Activated naive CD4-positive, alpha-beta T cell treated with anti-CD3 and anti-CD28 coated beads, Interleukin-2, amount 50 U/mL, for 24 hours (primary cell): ENCODE data around the gene NTSR1.

Experiments used
- H3K27ac Mint-ChIP-seq: one replicate; pipeline ENCODE4 v1.8.0; 2021; ENCODE audit warnings: mild to moderate bottlenecking, mixed read lengths
- H3K27me3 Mint-ChIP-seq: one replicate; pipeline ENCODE4 v1.8.0; 2021; ENCODE audit warnings: mixed read lengths
- H3K36me3 Mint-ChIP-seq: one replicate; pipeline ENCODE4 v1.8.0; 2021; ENCODE audit warnings: mixed read lengths
- H3K4me1 Mint-ChIP-seq: one replicate; pipeline ENCODE4 v1.8.0; 2021; ENCODE audit warnings: mixed read lengths
- H3K4me3 Mint-ChIP-seq: one replicate; pipeline ENCODE4 v1.8.0; 2021; ENCODE audit warnings: mild to moderate bottlenecking, mixed read lengths
- H3K9me3 Mint-ChIP-seq: one replicate; pipeline ENCODE4 v1.8.0; 2021; ENCODE audit warnings: mixed read lengths

NTSR1 gene

GRCh38 chr20:62741701-62742491 is 33.3 kb downstream of the NTSR1 start:
- no peaks in the 10 kb centered on the region for H3K36me3 Mint-ChIP-seq
- H3K27ac Mint-ChIP-seq: no peak overlapping the region
- H3K27me3 Mint-ChIP-seq: no peaks in the 10 kb centered on the region
- no peaks in the 10 kb centered on the region for H3K9me3 Mint-ChIP-seq
- H3K4me1 Mint-ChIP-seq: peaks cover 48% of the 10 kb centered on the region
- H3K4me3 Mint-ChIP-seq: no peak overlapping the region

GRCh38 chr20:62742550-62742949 is 33.9 kb downstream of the NTSR1 start:
- no peaks in the 10 kb centered on the region for H3K27me3 Mint-ChIP-seq
- H3K36me3 Mint-ChIP-seq: no peaks in the 10 kb centered on the region
- no peak overlapping the region for H3K4me3 Mint-ChIP-seq
- no peaks in the 10 kb centered on the region for H3K9me3 Mint-ChIP-seq
- H3K27ac Mint-ChIP-seq: no peak overlapping the region
- peaks cover 48% of the 10 kb centered on the region for H3K4me1 Mint-ChIP-seq

GRCh38 chr20:62742979-62743776 is 34.5 kb downstream of the NTSR1 start:
- no peak overlapping the region for H3K4me3 Mint-ChIP-seq
- no peaks in the 10 kb centered on the region for H3K9me3 Mint-ChIP-seq
- peaks cover 48% of the 10 kb centered on the region for H3K4me1 Mint-ChIP-seq
- H3K36me3 Mint-ChIP-seq: no peaks in the 10 kb centered on the region
- no peaks in the 10 kb centered on the region for H3K27me3 Mint-ChIP-seq
- H3K27ac Mint-ChIP-seq: no peak overlapping the region

- Mint-ChIP-seq H3K9me3 (no peaks in the 10 kb centered on the region), H3K4me1 (peaks cover 48% of the 10 kb centered on the region), H3K27ac (no peak overlapping the region), H3K4me3 (no peak overlapping the region), H3K36me3 (no peaks in the 10 kb centered on the region), H3K27me3 (no peaks in the 10 kb centered on the region)
Measured at GRCh38 chr20:62743777-62744317, 35.2 kb downstream of the NTSR1 start.

GRCh38 chr20:62744741-62745191 is 36.1 kb downstream of the NTSR1 start:
- Mint-ChIP-seq H3K36me3 (no peaks in the 10 kb centered on the region), H3K4me1 (peaks cover 42% of the 10 kb centered on the region), H3K4me3 (peak overlapping the region; percentile 1), H3K27me3 (no peaks in the 10 kb centered on the region), H3K9me3 (no peaks in the 10 kb centered on the region), H3K27ac (no peak overlapping the region)

- H3K4me1 Mint-ChIP-seq: peaks cover 36% of the 10 kb centered on the region
- peak overlapping the region; percentile 52 for H3K27ac Mint-ChIP-seq
Measured at GRCh38 chr20:62745279-62745951, 36.8 kb downstream of the NTSR1 start.

GRCh38 chr20:62745952-62746288 is 37.3 kb downstream of the NTSR1 start:
- H3K4me1 Mint-ChIP-seq: peaks cover 34% of the 10 kb centered on the region
- no peak overlapping the region for H3K27ac Mint-ChIP-seq
- no peaks in the 10 kb centered on the region for H3K27me3 Mint-ChIP-seq
- H3K36me3 Mint-ChIP-seq: no peaks in the 10 kb centered on the region
- no peak overlapping the region for H3K4me3 Mint-ChIP-seq
- H3K9me3 Mint-ChIP-seq: no peaks in the 10 kb centered on the region

More at GRCh38 chr20:62745279-62745951, 36.8 kb downstream of the NTSR1 start:
- H3K4me3 Mint-ChIP-seq: peak overlapping the region; percentile 1
- no peaks in the 10 kb centered on the region for H3K27me3 Mint-ChIP-seq
- no peaks in the 10 kb centered on the region for H3K9me3 Mint-ChIP-seq
- no peaks in the 10 kb centered on the region for H3K36me3 Mint-ChIP-seq

GRCh38 chr20:62748311-62748710 is 39.7 kb downstream of the NTSR1 start:
- no peaks in the 10 kb centered on the region for H3K27me3 Mint-ChIP-seq
- no peaks in the 10 kb centered on the region for H3K36me3 Mint-ChIP-seq
- H3K4me3 Mint-ChIP-seq: no peak overlapping the region
- peaks cover 20% of the 10 kb centered on the region for H3K4me1 Mint-ChIP-seq
- H3K27ac Mint-ChIP-seq: no peak overlapping the region
- H3K9me3 Mint-ChIP-seq: no peaks in the 10 kb centered on the region

- Mint-ChIP-seq H3K27me3 (no peaks in the 10 kb centered on the region), H3K27ac (no peak overlapping the region), H3K9me3 (no peaks in the 10 kb centered on the region), H3K36me3 (no peaks in the 10 kb centered on the region), H3K4me3 (no peak overlapping the region), H3K4me1 (peaks cover 14% of the 10 kb centered on the region)
Measured at GRCh38 chr20:62749851-62750445, 41.3 kb downstream of the NTSR1 start.

GRCh38 chr20:62751551-62752150 is 43.0 kb downstream of the NTSR1 start:
- H3K9me3 Mint-ChIP-seq: no peaks in the 10 kb centered on the region
- H3K4me1 Mint-ChIP-seq: peaks cover 1% of the 10 kb centered on the region
- no peak overlapping the region for H3K27ac Mint-ChIP-seq
- peaks cover 2% of the 10 kb centered on the region for H3K27me3 Mint-ChIP-seq
- H3K36me3 Mint-ChIP-seq: no peaks in the 10 kb centered on the region
- no peak overlapping the region for H3K4me3 Mint-ChIP-seq

GRCh38 chr20:62752181-62752670 is 43.6 kb downstream of the NTSR1 start:
- no peak overlapping the region for H3K27ac Mint-ChIP-seq
- no peak overlapping the region for H3K4me3 Mint-ChIP-seq
- no peaks in the 10 kb centered on the region for H3K36me3 Mint-ChIP-seq
- no peaks in the 10 kb centered on the region for H3K4me1 Mint-ChIP-seq
- peaks cover 2% of the 10 kb centered on the region for H3K27me3 Mint-ChIP-seq
- H3K9me3 Mint-ChIP-seq: no peaks in the 10 kb centered on the region

GRCh38 chr20:62752671-62753501 is 44.2 kb downstream of the NTSR1 start:
- Mint-ChIP-seq H3K4me3 (no peak overlapping the region), H3K36me3 (no peaks in the 10 kb centered on the region), H3K4me1 (no peaks in the 10 kb centered on the region), H3K9me3 (no peaks in the 10 kb centered on the region), H3K27ac (no peak overlapping the region), H3K27me3 (peaks cover 2% of the 10 kb centered on the region)

- Mint-ChIP-seq H3K4me1 (no peaks in the 10 kb centered on the region), H3K27ac (no peak overlapping the region), H3K4me3 (no peak overlapping the region), H3K27me3 (peaks cover 2% of the 10 kb centered on the region), H3K9me3 (no peaks in the 10 kb centered on the region), H3K36me3 (no peaks in the 10 kb centered on the region)
Measured at GRCh38 chr20:62753626-62754025, 45.0 kb downstream of the NTSR1 start.
